Left lung (tissue), 10 donors: ENCODE results near the gene ZBTB38. TPM values are rescaled to one million over a fixed set of nuclear protein-coding genes. Genes with fewer than 3 reads are reported as not detected.

Source experiments
- ATAC-seq: fragments of 200-7000 bp; cut with Tn5 transposase; one replicate; pipeline ENCODE4 v1.9.1; 2020; ENCODE audit warnings: moderate library complexity
- DNase-seq, 4 donors: peaks; one replicate each; pipeline ENCODE4 v3.0.0-alpha.2; 2013 to 2020
- H3K27ac ChIP-seq, 2 donors: fragments of 200-600 bp; sonication (generic) in 1 of 2; one replicate each; pipeline versions ENCODE4 v1.5.0 to v1.8.0; 2020 to 2021
- H3K27me3 ChIP-seq, 2 donors: fragments of 200-600 bp; sonication (generic) in 1 of 2; one replicate each; pipeline versions ENCODE4 v1.5.0 to v1.8.0; 2020 to 2021
- H3K36me3 ChIP-seq, 2 donors: fragments of 200-600 bp; sonication (generic) in 1 of 2; one replicate each; pipeline versions ENCODE4 v1.5.0 to v1.8.0; 2020 to 2021
- H3K4me1 ChIP-seq, 2 donors: fragments of 200-600 bp; one replicate each; pipeline ENCODE4 v1.8.0; 2021
- H3K4me3 ChIP-seq, 2 donors: fragments of 200-600 bp; sonication (generic) in 1 of 2; one replicate each; pipeline versions ENCODE4 v1.5.0 to v1.8.0; 2020 to 2021; ENCODE audit warnings: mild to moderate bottlenecking in 1 of 2
- H3K9me3 ChIP-seq, 2 donors: fragments of 200-600 bp; sonication (generic) in 1 of 2; one replicate each; pipeline versions ENCODE4 v1.5.0 to v1.8.0; 2020 to 2021
- CTCF ChIP-seq, 2 donors: fragments of 200-600 bp; sonication (generic) in 1 of 2; IDR thresholded peaks; one replicate each; pipeline versions ENCODE4 v1.5.0 to v1.8.0; 2021; ENCODE audit warnings: antibody characterized with exemption in 2 of 2
- intact Hi-C, 2 donors: fragments of 100-400 bp; cut with DNase I; formaldehyde crosslinking; loops; one replicate each; pipeline versions ENCODE4 v1.11.2 to v1.14.2; 2022
- polyA plus RNA-seq, 6 donors: library from polyadenylated mRNA; unstranded; fragments of 120-200 nt; gene quantifications; one replicate each; pipeline ENCODE4 v1.2.1, GENCODE V29; 2013; ENCODE audit not compliant: insufficient read length in 6 of 6
- total RNA-seq, 2 donors: library from RNA; stranded (reverse); fragmentation: NEBNext Ultra II Directional; extraction: Animal tissue kit (Norgen Biotek cat#: 25700); gene quantifications; one replicate each; pipeline ENCODE4 v1.2.1, GENCODE V29; 2021
- donor health status: DM: no; HTN: yes; CAD: no.
- donor health status: DM: no; HTN: no; CAD: no.

Gene ZBTB38
- total and polyA plus RNA-seq, 8 donors: 71.7 to 91.4 (median 82.6) TPM

GRCh38 chr3:141345528-141345927 lies 22.8 kb upstream of the ZBTB38 start:
- Histone ChIP-seq H3K4me3 (no peak overlapping the region), H3K27me3 (no peaks in the 10 kb centered on the region), H3K4me1 (no peaks in the 10 kb centered on the region), H3K27ac (no peak overlapping the region), H3K36me3 (no peaks in the 10 kb centered on the region), H3K9me3 (no peaks in the 10 kb centered on the region)
- DNase-seq (no peak), ATAC-seq (no peak)
- TF ChIP-seq CTCF (IDR thresholded peaks at IDR 0.05): no peak
- intact Hi-C loops: no loop called here

- H3K27me3 ChIP-seq: no peaks in the 10 kb centered on the region
- no peak for TF ChIP-seq CTCF (IDR thresholded peaks at IDR 0.05)
- no peaks in the 10 kb centered on the region for H3K4me1 ChIP-seq
- DNase-seq (no peak), ATAC-seq (no peak)
- H3K36me3 ChIP-seq: no peaks in the 10 kb centered on the region
- intact Hi-C loops: no loop called here
- H3K4me3 ChIP-seq: no peak overlapping the region
- no peak overlapping the region for H3K27ac ChIP-seq
- no peaks in the 10 kb centered on the region for H3K9me3 ChIP-seq
Observed at GRCh38 chr3:141346007-141346406, 22.3 kb upstream of the ZBTB38 start.

DNA sequence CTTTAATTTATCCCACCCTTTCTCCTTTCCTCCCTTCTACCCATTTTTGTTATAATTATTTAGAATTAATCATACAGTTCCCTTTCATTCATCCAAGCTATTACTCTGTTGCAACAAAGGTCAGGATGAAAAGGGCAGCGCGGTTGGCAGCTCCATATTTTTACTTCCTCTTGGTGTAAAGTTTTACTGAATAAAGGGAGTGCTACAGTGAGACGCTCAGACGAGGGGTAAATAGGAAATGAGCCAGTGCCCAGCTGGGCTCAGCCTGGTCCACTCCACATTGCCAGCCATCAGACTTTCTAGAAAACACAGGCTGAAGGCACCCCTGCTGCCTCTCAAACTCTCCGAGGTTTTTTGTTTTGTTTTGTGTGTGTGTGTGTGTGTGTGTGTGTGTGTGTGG lies 21.9 kb upstream of the ZBTB38 start:
- no peaks in the 10 kb centered on the region for H3K4me1 ChIP-seq
- no peak for DNase-seq
- TF ChIP-seq CTCF (IDR thresholded peaks at IDR 0.05): no peak
- H3K36me3 ChIP-seq: no peaks in the 10 kb centered on the region
- H3K9me3 ChIP-seq: no peaks in the 10 kb centered on the region
- H3K4me3 ChIP-seq: no peak overlapping the region
- H3K27me3 ChIP-seq: no peaks in the 10 kb centered on the region
- intact Hi-C loops: no loop called here
- no peak overlapping the region for H3K27ac ChIP-seq
- no peak for ATAC-seq

DNA sequence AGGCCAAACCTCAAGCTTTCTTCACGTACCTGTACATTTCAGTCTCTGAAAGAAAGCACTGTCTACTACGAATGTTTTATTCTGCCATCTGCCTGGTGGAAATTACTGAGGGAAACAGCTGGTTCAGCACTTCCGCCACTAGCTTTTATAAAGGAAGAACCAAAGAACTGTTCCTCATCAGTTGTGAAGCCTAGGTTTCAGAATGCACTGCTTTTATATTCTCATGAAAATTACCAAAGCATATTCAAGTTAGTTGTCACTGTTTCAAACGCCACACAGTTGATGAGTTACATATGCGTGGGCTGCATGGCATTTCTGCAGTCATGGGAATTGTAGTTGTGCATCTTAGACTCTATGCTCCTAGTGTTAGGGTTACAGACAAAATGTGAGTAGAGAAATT lies 21.5 kb upstream of the ZBTB38 start:
- intact Hi-C loops: no loop called here
- Histone ChIP-seq H3K27me3 (no peaks in the 10 kb centered on the region), H3K36me3 (no peaks in the 10 kb centered on the region), H3K4me1 (no peaks in the 10 kb centered on the region), H3K27ac (no peak overlapping the region), H3K4me3 (no peak overlapping the region), H3K9me3 (no peaks in the 10 kb centered on the region)
- no peak for ATAC-seq
- no peak for DNase-seq
- TF ChIP-seq CTCF (IDR thresholded peaks at IDR 0.05): no peak

GRCh38 chr3:141348837-141349236 lies 19.5 kb upstream of the ZBTB38 start:
- Histone ChIP-seq H3K36me3 (no peaks in the 10 kb centered on the region), H3K27ac (no peak overlapping the region), H3K4me3 (no peak overlapping the region), H3K4me1 (no peaks in the 10 kb centered on the region), H3K27me3 (no peaks in the 10 kb centered on the region), H3K9me3 (no peaks in the 10 kb centered on the region)
- TF ChIP-seq CTCF (IDR thresholded peaks at IDR 0.05): no peak
- DNase-seq: no peak
- intact Hi-C loops: no loop called here
- no peak for ATAC-seq
